GM12891 (cell line): ENCODE measurements around the gene FBXL20.

Experiments used
- PAX5 ChIP-seq: IDR thresholded peaks from 2 replicates; pipeline ENCODE4 v1.6.1; 2011; ENCODE audit warnings: low read length, moderate library complexity, mild to moderate bottlenecking; ENCODE audit not compliant: insufficient read depth, severe bottlenecking
- POLR2A ChIP-seq: IDR thresholded peaks from 2 replicates; pipeline ENCODE4 v1.6.1; 2011; ENCODE audit warnings: low read depth, low read length, control low read depth
- POLR2AphosphoS5 ChIP-seq: IDR thresholded peaks from 2 replicates; pipeline ENCODE4 v1.6.1; 2011; ENCODE audit warnings: low read depth, low read length, control low read depth
- POU2F2 ChIP-seq: IDR thresholded peaks from 2 replicates; pipeline ENCODE4 v1.6.1; 2011; ENCODE audit warnings: low read depth, mild to moderate bottlenecking, control low read depth, low read length, moderate library complexity
- SPI1 ChIP-seq: IDR thresholded peaks from 2 replicates; pipeline ENCODE4 v1.6.1; 2011; ENCODE audit warnings: low read depth, low read length, control low read depth
- TAF1 ChIP-seq: IDR thresholded peaks from 2 replicates; pipeline ENCODE4 v1.6.1; 2011; ENCODE audit warnings: low read depth, low read length, control low read depth

GRCh38 chr17:39281806-39282205, 119.6 kb downstream of the FBXL20 start:
- no peak for TF ChIP-seq POLR2A
- TF ChIP-seq TAF1: no peak
- no peak for TF ChIP-seq PAX5
- TF ChIP-seq POLR2AphosphoS5: no peak
- no peak for TF ChIP-seq SPI1
- TF ChIP-seq POU2F2: no peak
